Activated CD8-positive, alpha-beta memory T cell treated with anti-CD3 and anti-CD28 coated beads for 36 hours (primary cell): ENCODE results near the gene LY6G5C. TPM values are rescaled to one million over a fixed set of nuclear protein-coding genes. Genes with fewer than 3 reads are reported as not detected.

Source experiments
- CTCF ChIA-PET: fragments of 350-600 bp; sonication (Branson Sonifier 250); formaldehyde crosslinking; loops from one replicate; lab custom pipeline; 2021; ENCODE audit warnings: antibody characterized with exemption; lab: Charles Lee
- POLR2A ChIA-PET: fragments of 350-600 bp; sonication (Branson Sonifier 250); formaldehyde crosslinking; loops from one replicate; lab custom pipeline; 2021; ENCODE audit warnings: antibody characterized with exemption; lab: Charles Lee
- total RNA-seq, 2 experiments: library from RNA; stranded (reverse); gene quantifications; one replicate each; pipeline ENCODE4 v1.2.3, GENCODE V29; 2021

The LY6G5C gene
- total RNA-seq, 2 experiments from 2014 or later: 3.1 to 3.5 TPM

- ChIA-PET POLR2A (no interaction called here), CTCF (interaction anchor here (0.6 to 1.8 kb wide), 3 partner anchors 18 to 162 kb away, joined by 3 to 4 read pairs (median 3); no protein-coding TSS in a partner anchor)
These were observed 21.0 kb upstream of the LY6G5C start for GRCh38 chr6:31701666-31702404.

- POLR2A ChIA-PET: interaction anchor here (0.6 kb wide), 1 partner anchor 134 kb away, joined by 5 read pairs; no protein-coding TSS in a partner anchor
These were observed 20.0 kb upstream of the LY6G5C start for GRCh38 chr6:31700740-31701401.

GRCh38 chr6:31697555-31697954 is 16.7 kb upstream of the LY6G5C start:
- POLR2A ChIA-PET: no interaction called here
- CTCF ChIA-PET: no interaction called here

More at GRCh38 chr6:31700740-31701401, 20.0 kb upstream of the LY6G5C start:
- CTCF ChIA-PET: no interaction called here

- POLR2A ChIA-PET: interaction anchor here (0.5 to 0.9 kb wide), 3 partner anchors 10 to 137 kb away, joined by 3 to 7 read pairs (median 3); partner anchors contain the start of gene ABHD16A
- CTCF ChIA-PET: interaction anchor here (0.6 to 2.5 kb wide), 4 partner anchors 9 to 97 kb away, joined by 3 to 8 read pairs (median 4); partner anchors contain the start of gene LY6G5C
These were observed 12.7 kb upstream of the LY6G5C start for GRCh38 chr6:31693535-31693934.

- CTCF ChIA-PET: interaction anchor here (0.6 to 2.5 kb wide), 4 partner anchors 9 to 226 kb away, joined by 3 to 8 read pairs (median 3); no protein-coding TSS in a partner anchor
- POLR2A ChIA-PET: interaction anchor here (0.5 kb wide), 1 partner anchor 40 kb away, joined by 3 read pairs; no protein-coding TSS in a partner anchor
These were observed 12.0 kb upstream of the LY6G5C start for GRCh38 chr6:31692886-31693285.

GRCh38 chr6:31692353-31692752 is 11.5 kb upstream of the LY6G5C start:
- ChIA-PET CTCF (interaction anchor here (1.4 to 1.9 kb wide), 2 partner anchors 12 to 24 kb away, joined by 3 to 7 read pairs; partner anchors contain the start of gene LY6G5C), POLR2A (no interaction called here)

- POLR2A ChIA-PET: no interaction called here
- CTCF ChIA-PET: interaction anchor here (1.4 to 1.9 kb wide), 2 partner anchors 11 to 23 kb away, joined by 3 to 7 read pairs; partner anchors contain the start of gene LY6G5C
These were observed 10.8 kb upstream of the LY6G5C start for GRCh38 chr6:31691564-31692108.

- ChIA-PET POLR2A (no interaction called here), CTCF (interaction anchor here (0.5 to 1.9 kb wide), 3 partner anchors 10 to 44 kb away, joined by 3 to 7 read pairs (median 3); partner anchors contain the start of gene LY6G5C)
These were observed 10.2 kb upstream of the LY6G5C start for GRCh38 chr6:31691078-31691463.

- CTCF ChIA-PET: interaction anchor here (0.5 to 1.9 kb wide), 4 partner anchors 10 to 45 kb away, joined by 3 to 7 read pairs (median 3); partner anchors contain the start of gene LY6G5C
- POLR2A ChIA-PET: interaction anchor here (0.6 kb wide), 1 partner anchor 1628 kb away, joined by 3 read pairs; no protein-coding TSS in a partner anchor
These were observed 9.6 kb upstream of the LY6G5C start for GRCh38 chr6:31690231-31691077.

- POLR2A ChIA-PET: no interaction called here
- CTCF ChIA-PET: interaction anchor here (1.3 kb wide), 1 partner anchor 9 kb away, joined by 3 read pairs; no protein-coding TSS in a partner anchor
These were observed 8.6 kb upstream of the LY6G5C start for GRCh38 chr6:31689249-31690110.

GRCh38 chr6:31687860-31688693 is 7.2 kb upstream of the LY6G5C start:
- ChIA-PET CTCF (no interaction called here), POLR2A (no interaction called here)

- POLR2A ChIA-PET: interaction anchor here (0.5 kb wide), 1 partner anchor 9 kb away, joined by 5 read pairs; no protein-coding TSS in a partner anchor
- CTCF ChIA-PET: no interaction called here
These were observed 6.5 kb upstream of the LY6G5C start for GRCh38 chr6:31687321-31687720.

GRCh38 chr6:31686483-31686882 is 5.6 kb upstream of the LY6G5C start:
- POLR2A ChIA-PET: no interaction called here
- CTCF ChIA-PET: no interaction called here

- ChIA-PET CTCF (interaction anchor here (1.5 to 1.7 kb wide), 2 partner anchors 10 to 19 kb away, joined by 3 to 4 read pairs; no protein-coding TSS in a partner anchor), POLR2A (no interaction called here)
These were observed 2.7 kb upstream of the LY6G5C start for GRCh38 chr6:31683591-31683990.

- CTCF ChIA-PET: interaction anchor here (0.7 to 2.2 kb wide), 6 partner anchors 10 to 93 kb away, joined by 3 to 12 read pairs (median 5); partner anchors contain the start of genes ABHD16A and DDAH2
- POLR2A ChIA-PET: interaction anchor here (0.6 kb wide), 1 partner anchor 18 kb away, joined by 8 read pairs; no protein-coding TSS in a partner anchor
These were observed 336 bp upstream of the LY6G5C start for GRCh38 chr6:31681135-31681671.

GRCh38 chr6:31677955-31678354 is 2.9 kb downstream of the LY6G5C start:
- POLR2A ChIA-PET: no interaction called here

More at GRCh38 chr6:31677955-31678354, 2.9 kb downstream of the LY6G5C start:
- CTCF ChIA-PET: interaction anchor here (0.9 kb wide), 1 partner anchor 10 kb away, joined by 3 read pairs; no protein-coding TSS in a partner anchor
